ENCODE data around the gene PLEKHA6. TPM values are rescaled to one million over a fixed set of nuclear protein-coding genes. Genes with fewer than 3 reads are reported as not detected.

The PLEKHA6 gene
- polyA plus RNA-seq, 1 experiment = 4.2 TPM

DNA sequence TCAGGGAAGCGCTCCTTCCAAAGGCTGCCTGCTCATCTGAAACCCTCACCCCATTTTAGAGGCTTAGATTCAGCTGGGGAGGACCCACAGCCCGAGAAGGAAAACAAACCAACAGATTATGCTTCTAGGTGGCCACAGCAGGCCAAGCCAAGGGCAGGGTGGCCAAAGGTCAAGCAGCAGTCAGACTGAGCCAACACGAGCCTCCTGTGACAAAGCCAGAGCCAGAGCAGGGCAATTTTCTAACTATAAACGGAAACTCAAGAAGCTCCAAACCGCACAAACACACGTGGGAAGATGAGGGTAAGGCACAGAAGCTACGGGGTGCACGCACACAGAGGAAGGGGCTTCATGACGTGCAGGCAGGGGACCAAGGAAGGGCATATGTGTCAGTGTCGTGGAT, 64.1 kb downstream of the PLEKHA6 start:
- DNase-seq (ENCODE audit: low read depth) = no peak
- Histone ChIP-seq H3K27me3 (ENCODE audit: control insufficient read depth, insufficient read depth, low read length) (no peaks in the 10 kb centered on the region), H3K36me3 (ENCODE audit: control insufficient read depth, insufficient read depth, low read length) (no peaks in the 10 kb centered on the region), H3K4me3 (ENCODE audit: low read depth, low read length) (no peak overlapping the region)
- POLR2A ChIA-PET = no interaction called here
- CTCF ChIA-PET = interaction anchor here (0.8 to 2.4 kb wide), 8 partner anchors 29 to 88 kb away, joined by 3 to 14 read pairs (median 5); partner anchors contain the start of genes GOLT1A and PLEKHA6
- TF ChIP-seq CTCF (IDR thresholded peaks at IDR 0.05; ENCODE audit: insufficient read depth, low read depth, low read length) = no peak

GRCh38 chr1:204294357-204294756, 65.4 kb downstream of the PLEKHA6 start:
- Histone ChIP-seq H3K27me3 (ENCODE audit: control insufficient read depth, insufficient read depth, low read length) (no peaks in the 10 kb centered on the region), H3K4me3 (ENCODE audit: low read depth, low read length) (no peak overlapping the region), H3K36me3 (ENCODE audit: control insufficient read depth, insufficient read depth, low read length) (no peaks in the 10 kb centered on the region)
- DNase-seq (ENCODE audit: low read depth) = peak; percentile 90
- POLR2A ChIA-PET = no interaction called here
- CTCF ChIA-PET = interaction anchor here (1.1 to 1.9 kb wide), 3 partner anchors 11 to 87 kb away, joined by 4 to 5 read pairs (median 4); no protein-coding TSS in a partner anchor
- TF ChIP-seq CTCF (IDR thresholded peaks at IDR 0.05; ENCODE audit: insufficient read depth, low read depth, low read length) = no peak

GRCh38 chr1:204293605-204294337, 66.0 kb downstream of the PLEKHA6 start:
- ChIA-PET CTCF (interaction anchor here (1.1 to 1.9 kb wide), 3 partner anchors 10 to 87 kb away, joined by 4 to 5 read pairs (median 4); no protein-coding TSS in a partner anchor), POLR2A (no interaction called here)

GRCh38 chr1:204292740-204293139, 67.0 kb downstream of the PLEKHA6 start:
- TF ChIP-seq CTCF (IDR thresholded peaks at IDR 0.05; ENCODE audit: insufficient read depth, low read depth, low read length) = no peak
- ChIA-PET POLR2A (interaction anchor here (0.5 kb wide), 1 partner anchor 39 kb away, joined by 3 read pairs; no protein-coding TSS in a partner anchor), CTCF (interaction anchor here (0.7 to 1.6 kb wide), 2 partner anchors 34 to 78 kb away, joined by 4 to 5 read pairs; no protein-coding TSS in a partner anchor)
- DNase-seq (ENCODE audit: low read depth) = no peak
- Histone ChIP-seq H3K4me3 (ENCODE audit: low read depth, low read length) (no peak overlapping the region), H3K36me3 (ENCODE audit: control insufficient read depth, insufficient read depth, low read length) (no peaks in the 10 kb centered on the region), H3K27me3 (ENCODE audit: control insufficient read depth, insufficient read depth, low read length) (no peaks in the 10 kb centered on the region)

More at GRCh38 chr1:204293605-204294337, 66.0 kb downstream of the PLEKHA6 start:
- no peaks in the 10 kb centered on the region for H3K36me3 ChIP-seq (ENCODE audit: control insufficient read depth, insufficient read depth, low read length)
- no peak overlapping the region for H3K4me3 ChIP-seq (ENCODE audit: low read depth, low read length)
- DNase-seq (ENCODE audit: low read depth) = peak; percentile 15
- no peak for TF ChIP-seq CTCF (IDR thresholded peaks at IDR 0.05; ENCODE audit: insufficient read depth, low read depth, low read length)
- no peaks in the 10 kb centered on the region for H3K27me3 ChIP-seq (ENCODE audit: control insufficient read depth, insufficient read depth, low read length)

GRCh38 chr1:204289280-204289679, 70.4 kb downstream of the PLEKHA6 start:
- CTCF ChIA-PET = interaction anchor here (1.2 kb wide), 1 partner anchor 70 kb away, joined by 4 read pairs; the partner anchor contains the start of gene PLEKHA6
- TF ChIP-seq CTCF (IDR thresholded peaks at IDR 0.05; ENCODE audit: insufficient read depth, low read depth, low read length) = no peak

More at GRCh38 chr1:204289280-204289679, 70.4 kb downstream of the PLEKHA6 start:
- no peak for DNase-seq (ENCODE audit: low read depth)
- no peak overlapping the region for H3K4me3 ChIP-seq (ENCODE audit: low read depth, low read length)
- H3K36me3 ChIP-seq (ENCODE audit: control insufficient read depth, insufficient read depth, low read length) = no peaks in the 10 kb centered on the region
- no peaks in the 10 kb centered on the region for H3K27me3 ChIP-seq (ENCODE audit: control insufficient read depth, insufficient read depth, low read length)
- POLR2A ChIA-PET = no interaction called here
